Smooth muscle cell (in vitro differentiated cells): Measurements from ENCODE around the gene RGS7. TPM values are rescaled to one million over a fixed set of nuclear protein-coding genes. Genes with fewer than 3 reads are reported as not detected.

Experiments
- DNase-seq: peaks from one replicate; lab custom pipeline; 2025; ENCODE audit not compliant: unreplicated experiment; lab: John Stamatoyannopoulos, UW
- H2AFZ ChIP-seq: fragments of 200-600 bp; sonication (generic); 2 replicates; pipeline ENCODE4 v1.6.0; 2016; ENCODE audit warnings: antibody characterized with exemption, low read depth, mild to moderate bottlenecking
- H3F3A ChIP-seq: fragments of 200-600 bp; sonication (generic); 2 replicates; pipeline ENCODE4 v1.6.0; 2017; ENCODE audit warnings: antibody characterized with exemption, low read depth
- H3K27ac ChIP-seq: fragments of 200-600 bp; sonication (generic); 2 replicates; pipeline ENCODE4 v1.5.1; 2016; ENCODE audit warnings: low read depth, mild to moderate bottlenecking
- H3K27me3 ChIP-seq: fragments of 200-600 bp; sonication (generic); 2 replicates; pipeline ENCODE4 v1.6.1; 2016; ENCODE audit warnings: low read depth, mild to moderate bottlenecking
- H3K36me3 ChIP-seq: fragments of 200-600 bp; sonication (generic); 2 replicates; pipeline ENCODE4 v1.5.1; 2016; ENCODE audit warnings: low read depth
- H3K4me1 ChIP-seq: fragments of 200-600 bp; sonication (generic); 2 replicates; pipeline ENCODE4 v1.5.1; 2016; ENCODE audit warnings: low read depth
- H3K4me2 ChIP-seq: fragments of 200-600 bp; sonication (generic); 2 replicates; pipeline ENCODE4 v1.6.0; 2016; ENCODE audit warnings: mild to moderate bottlenecking
- H3K4me3 ChIP-seq: fragments of 200-600 bp; sonication (generic); 2 replicates; pipeline ENCODE4 v1.5.1; 2016; ENCODE audit warnings: mild to moderate bottlenecking
- H3K79me2 ChIP-seq: fragments of 200-600 bp; sonication (generic); 2 replicates; pipeline ENCODE4 v1.6.0; 2016; ENCODE audit warnings: low read depth, mild to moderate bottlenecking
- H3K9ac ChIP-seq: fragments of 200-600 bp; sonication (generic); 2 replicates; pipeline ENCODE4 v1.6.0; 2016; ENCODE audit warnings: low read depth
- H3K9me3 ChIP-seq: fragments of 200-600 bp; sonication (generic); replicated peaks from 2 replicates; pipeline ENCODE4 v1.5.1; 2016; ENCODE audit warnings: low read depth
- H4K20me1 ChIP-seq: fragments of 200-600 bp; sonication (generic); 2 replicates; pipeline ENCODE4 v1.6.0; 2016; ENCODE audit warnings: low read depth
- WGBS: methylation state at CpG from one replicate; pipeline ENCODE4 v1.1.7; 2016; ENCODE audit warnings: low lambda C conversion rate; 5-methylcytosine and 5-hydroxymethylcytosine counted together
- polyA plus RNA-seq: library from polyadenylated mRNA; unstranded; fragments of >200 nt; fragmentation: Nextera tagmentation; extraction: Ambion mirVana; gene quantifications from 2 replicates; pipeline ENCODE4 v1.2.1, GENCODE V29; 2016
- total RNA-seq: library from RNA; depleted of rRNA; stranded (reverse); fragments of >200 nt; gene quantifications from 2 replicates; pipeline ENCODE4 v1.2.3, GENCODE V29; 2014
- TF ChIP-seq, protein P1 (sequence below): fragments of 200-600 bp; sonication (generic); IDR thresholded peaks from 2 replicates; pipeline ENCODE4 v1.5.1; 2017; ENCODE audit warnings: borderline replicate concordance, mild to moderate bottlenecking, antibody characterized with exemption; ENCODE audit not compliant: insufficient read depth, poor library complexity, severe bottlenecking

Gene RGS7
- total and polyA plus RNA-seq, 2 experiments from 2014 or later: 0.16 TPM; not detected in 1

DNA sequence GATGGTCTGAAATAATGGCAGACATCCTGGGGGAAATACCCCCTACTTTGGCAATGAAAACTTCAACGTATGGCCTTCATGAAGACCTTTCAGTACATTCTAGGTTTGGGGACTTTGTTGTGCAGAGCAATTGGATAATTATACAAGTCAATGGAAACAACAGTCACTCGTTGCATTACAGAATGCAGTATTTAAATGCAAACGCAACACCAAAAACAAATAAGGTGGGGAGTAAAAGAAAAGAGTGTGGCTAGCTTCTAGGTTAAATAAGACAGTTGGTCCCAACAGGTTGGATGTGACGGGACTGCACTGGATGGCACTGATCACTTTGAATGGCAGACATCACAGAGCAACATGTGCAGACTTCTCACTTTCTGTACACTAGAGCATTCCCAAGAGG is 386.8 kb downstream of the RGS7 start:
- Histone ChIP-seq H3K27me3 (no peaks in the 10 kb centered on the region), H3K4me2 (no peak overlapping the region), H3K4me3 (no peak overlapping the region), H3K79me2 (no peaks in the 10 kb centered on the region), H2AFZ (no peak overlapping the region), H3K9me3 (no peaks in the 10 kb centered on the region), H3K4me1 (no peaks in the 10 kb centered on the region), H3F3A (no peaks in the 10 kb centered on the region), H3K36me3 (no peaks in the 10 kb centered on the region), H3K9ac (no peak overlapping the region), H4K20me1 (no peaks in the 10 kb centered on the region), H3K27ac (no peak overlapping the region)
- TF ChIP-seq, protein P1, sequence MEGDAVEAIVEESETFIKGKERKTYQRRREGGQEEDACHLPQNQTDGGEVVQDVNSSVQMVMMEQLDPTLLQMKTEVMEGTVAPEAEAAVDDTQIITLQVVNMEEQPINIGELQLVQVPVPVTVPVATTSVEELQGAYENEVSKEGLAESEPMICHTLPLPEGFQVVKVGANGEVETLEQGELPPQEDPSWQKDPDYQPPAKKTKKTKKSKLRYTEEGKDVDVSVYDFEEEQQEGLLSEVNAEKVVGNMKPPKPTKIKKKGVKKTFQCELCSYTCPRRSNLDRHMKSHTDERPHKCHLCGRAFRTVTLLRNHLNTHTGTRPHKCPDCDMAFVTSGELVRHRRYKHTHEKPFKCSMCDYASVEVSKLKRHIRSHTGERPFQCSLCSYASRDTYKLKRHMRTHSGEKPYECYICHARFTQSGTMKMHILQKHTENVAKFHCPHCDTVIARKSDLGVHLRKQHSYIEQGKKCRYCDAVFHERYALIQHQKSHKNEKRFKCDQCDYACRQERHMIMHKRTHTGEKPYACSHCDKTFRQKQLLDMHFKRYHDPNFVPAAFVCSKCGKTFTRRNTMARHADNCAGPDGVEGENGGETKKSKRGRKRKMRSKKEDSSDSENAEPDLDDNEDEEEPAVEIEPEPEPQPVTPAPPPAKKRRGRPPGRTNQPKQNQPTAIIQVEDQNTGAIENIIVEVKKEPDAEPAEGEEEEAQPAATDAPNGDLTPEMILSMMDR: no peak
- no peak for DNase-seq
- 67% methylated on average over 4 of the region's 4 CpGs for WGBS

DNA sequence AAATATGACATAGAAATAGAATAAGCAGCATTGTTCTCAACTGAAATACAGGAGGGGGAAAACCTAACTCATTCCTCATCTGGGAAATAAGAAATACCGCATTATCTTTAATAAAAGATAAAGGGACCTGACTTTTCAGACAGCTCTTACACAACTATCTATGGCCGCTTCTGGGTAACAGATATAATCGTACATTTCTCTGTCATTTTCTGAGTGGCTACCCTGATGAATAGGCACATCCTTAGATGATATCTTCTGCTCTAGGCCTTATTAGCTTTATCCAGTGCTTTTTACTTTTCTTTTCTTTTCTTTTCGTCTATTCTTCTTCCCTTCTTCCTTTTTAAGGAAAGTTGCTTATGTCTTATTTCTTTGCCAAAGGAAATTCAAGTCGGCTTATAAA is 388.1 kb downstream of the RGS7 start:
- TF ChIP-seq, protein P1: no peak
- H3K4me3 ChIP-seq: no peak overlapping the region
- WGBS: 84% methylated on average over 5 of the region's 5 CpGs
- H3K4me1 ChIP-seq: no peaks in the 10 kb centered on the region
- H3F3A ChIP-seq: no peaks in the 10 kb centered on the region
- H3K9me3 ChIP-seq: no peaks in the 10 kb centered on the region
- H3K4me2 ChIP-seq: no peak overlapping the region
- no peak for DNase-seq
- H2AFZ ChIP-seq: no peak overlapping the region
- H3K9ac ChIP-seq: no peak overlapping the region
- no peaks in the 10 kb centered on the region for H3K27me3 ChIP-seq
- H4K20me1 ChIP-seq: no peaks in the 10 kb centered on the region
- H3K79me2 ChIP-seq: no peaks in the 10 kb centered on the region
- H3K27ac ChIP-seq: no peak overlapping the region
- no peaks in the 10 kb centered on the region for H3K36me3 ChIP-seq

DNA sequence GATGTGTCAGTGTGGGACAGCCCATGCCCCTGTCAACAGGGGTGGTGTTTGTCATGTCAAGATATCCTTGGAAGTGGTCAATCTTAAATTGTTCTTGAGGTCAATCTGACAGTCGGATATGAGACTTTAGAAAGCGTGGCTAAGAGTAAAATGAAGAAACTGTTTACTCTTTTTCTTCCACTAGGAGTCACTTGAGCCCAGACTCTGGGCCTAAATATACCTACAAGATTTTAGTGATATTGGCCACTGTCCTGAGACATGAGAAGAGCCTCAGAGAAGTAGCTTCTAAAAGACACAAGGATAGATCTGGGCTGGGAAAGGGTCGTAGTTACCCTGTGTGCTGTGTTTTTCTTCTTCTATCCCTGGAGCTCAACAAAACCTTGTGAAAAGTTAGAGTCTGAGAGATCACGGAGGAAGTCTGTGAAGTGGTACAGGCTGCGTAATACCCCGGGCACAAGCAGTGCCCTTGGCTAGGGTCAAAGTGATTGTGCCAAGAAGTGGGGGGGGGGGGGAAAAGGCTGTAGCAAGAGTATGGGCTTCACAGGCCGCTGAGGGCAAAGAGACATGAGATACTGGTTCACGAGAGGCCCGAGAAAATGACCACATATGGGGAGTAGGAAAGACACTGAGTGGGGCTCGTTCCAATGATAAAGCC is 389.8 kb downstream of the RGS7 start:
- Histone ChIP-seq H3K36me3 (no peaks in the 10 kb centered on the region), H3K4me3 (no peak overlapping the region), H3F3A (no peaks in the 10 kb centered on the region), H4K20me1 (no peaks in the 10 kb centered on the region), H3K79me2 (no peaks in the 10 kb centered on the region), H3K9me3 (no peaks in the 10 kb centered on the region), H3K4me1 (no peaks in the 10 kb centered on the region), H3K4me2 (no peak overlapping the region), H2AFZ (no peak overlapping the region), H3K27me3 (no peaks in the 10 kb centered on the region), H3K9ac (no peak overlapping the region), H3K27ac (no peak overlapping the region)
- WGBS: 87% methylated on average over 10 of the region's 10 CpGs
- no peak for DNase-seq
- TF ChIP-seq, protein P1: peak; percentile 34

DNA sequence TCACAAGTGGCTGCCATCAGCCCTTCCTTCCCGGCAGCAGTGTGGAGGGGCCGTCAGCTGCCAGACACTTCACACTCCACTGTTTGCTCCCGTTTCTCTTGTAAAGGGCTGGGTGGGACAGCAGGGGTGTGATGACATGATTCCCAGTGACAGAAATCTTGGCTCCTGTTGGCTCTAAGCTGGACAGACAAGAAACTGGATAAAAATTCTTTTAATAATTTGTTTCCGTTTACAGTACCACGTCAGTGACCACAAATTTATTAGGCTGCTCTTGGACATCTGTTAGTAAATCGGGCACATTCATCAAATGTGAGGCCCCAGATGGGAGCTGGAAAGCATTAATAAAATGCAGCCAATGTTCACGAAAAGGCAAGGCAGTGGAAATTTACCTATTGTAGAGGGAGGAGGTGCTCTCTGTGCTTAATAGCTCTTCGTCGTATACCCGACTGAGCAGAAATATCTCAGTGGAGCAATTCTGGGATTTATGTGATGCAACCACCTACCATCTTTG is 391.4 kb downstream of the RGS7 start:
- H2AFZ ChIP-seq: no peak overlapping the region
- H3F3A ChIP-seq: no peaks in the 10 kb centered on the region
- TF ChIP-seq, protein P1: no peak
- H3K4me3 ChIP-seq: no peak overlapping the region
- H3K4me2 ChIP-seq: no peak overlapping the region
- no peak for DNase-seq
- no peaks in the 10 kb centered on the region for H3K27me3 ChIP-seq
- no peaks in the 10 kb centered on the region for H3K36me3 ChIP-seq
- H3K9ac ChIP-seq: no peak overlapping the region
- H4K20me1 ChIP-seq: no peaks in the 10 kb centered on the region
- H3K27ac ChIP-seq: no peak overlapping the region
- no peaks in the 10 kb centered on the region for H3K79me2 ChIP-seq
- H3K9me3 ChIP-seq: no peaks in the 10 kb centered on the region
- 60% methylated on average over 10 of the region's 10 CpGs for WGBS
- no peaks in the 10 kb centered on the region for H3K4me1 ChIP-seq
